Hepatocyte (in vitro differentiated cells): ENCODE data around the gene MSH3. TPM values are rescaled to one million over a fixed set of nuclear protein-coding genes. Genes with fewer than 3 reads are reported as not detected.

Experiments used
- DNase-seq: peaks from one replicate; pipeline ENCODE4 v3.0.0-alpha.2; 2016; ENCODE audit warnings: low spot score
- H2AFZ ChIP-seq: fragments of 200-600 bp; sonication (generic); 2 replicates; pipeline ENCODE4 v1.6.0; 2016; ENCODE audit warnings: antibody characterized with exemption, mild to moderate bottlenecking
- H3K27ac ChIP-seq: fragments of 200-600 bp; sonication (generic); 2 replicates; pipeline ENCODE4 v1.5.1; 2016; ENCODE audit warnings: mild to moderate bottlenecking
- H3K27me3 ChIP-seq: fragments of 200-600 bp; sonication (generic); 2 replicates; pipeline ENCODE4 v1.6.1; 2016
- H3K36me3 ChIP-seq: fragments of 200-600 bp; sonication (generic); replicated peaks from 2 replicates; pipeline ENCODE4 v1.5.1; 2016; ENCODE audit warnings: low read depth; ENCODE audit not compliant: insufficient read depth
- H3K4me1 ChIP-seq: fragments of 200-600 bp; sonication (generic); 2 replicates; pipeline ENCODE4 v1.5.1; 2016; ENCODE audit warnings: mild to moderate bottlenecking, moderate library complexity; ENCODE audit not compliant: insufficient read depth
- H3K4me2 ChIP-seq: fragments of 200-600 bp; sonication (generic); 2 replicates; pipeline ENCODE4 v1.6.0; 2016
- H3K4me3 ChIP-seq: fragments of 200-600 bp; sonication (generic); 2 replicates; pipeline ENCODE4 v1.5.1; 2016; ENCODE audit warnings: mild to moderate bottlenecking
- H3K79me2 ChIP-seq: fragments of 200-600 bp; sonication (generic); 2 replicates; pipeline ENCODE4 v1.6.0; 2017; ENCODE audit warnings: mild to moderate bottlenecking
- H3K9me2 ChIP-seq: fragments of 200-600 bp; sonication (generic); replicated peaks from 2 replicates; pipeline ENCODE4 v1.6.0; 2017; ENCODE audit warnings: mild to moderate bottlenecking; ENCODE audit not compliant: insufficient read depth
- H3K9me3 ChIP-seq: fragments of 200-600 bp; sonication (generic); 2 replicates; pipeline ENCODE4 v1.5.1; 2016; ENCODE audit warnings: low read depth, mild to moderate bottlenecking
- H4K20me1 ChIP-seq: fragments of 200-600 bp; sonication (generic); 2 replicates; pipeline ENCODE4 v1.6.0; 2016; ENCODE audit warnings: mild to moderate bottlenecking; ENCODE audit not compliant: insufficient read depth, poor library complexity, severe bottlenecking
- CTCF ChIP-seq: fragments of 200-600 bp; sonication (generic); IDR thresholded peaks from 2 replicates; pipeline ENCODE4 v1.5.1; 2016; ENCODE audit warnings: antibody characterized with exemption, mild to moderate bottlenecking; ENCODE audit not compliant: poor library complexity
- EZH2 ChIP-seq: fragments of 200-600 bp; sonication (generic); IDR thresholded peaks from 2 replicates; pipeline ENCODE4 v1.6.1; 2016; ENCODE audit warnings: antibody characterized with exemption, mild to moderate bottlenecking, borderline replicate concordance
- EZH2phosphoT487 ChIP-seq: fragments of 200-600 bp; sonication (generic); IDR thresholded peaks from one replicate; pipeline ENCODE4 v1.6.1; 2018; ENCODE audit warnings: antibody characterized with exemption, mild to moderate bottlenecking, low read depth, moderate library complexity; ENCODE audit not compliant: unreplicated experiment, severe bottlenecking
- WGBS: methylation state at CpG from one replicate; pipeline ENCODE4 v1.1.6; 2016; ENCODE audit warnings: low lambda C conversion rate; ENCODE audit errors: missing lambda C conversion rate; 5-methylcytosine and 5-hydroxymethylcytosine counted together
- polyA plus RNA-seq: library from polyadenylated mRNA; unstranded; fragments of >200 nt; fragmentation: Nextera tagmentation; extraction: Ambion mirVana; gene quantifications from 2 replicates; pipeline ENCODE4 v1.2.1, GENCODE V29; 2016
- total RNA-seq: library from RNA; depleted of rRNA; stranded (reverse); fragments of >200 nt; gene quantifications from 2 replicates; pipeline ENCODE4 v1.2.3, GENCODE V29; 2014

Gene MSH3
- total and polyA plus RNA-seq, 2 experiments from 2014 or later = 8.1 to 13.2 TPM

GRCh38 chr5:80806929-80807328 is 152.5 kb downstream of the MSH3 start:
- H3K4me2 ChIP-seq = no peak overlapping the region
- TF ChIP-seq EZH2 (no peak), CTCF (no peak), EZH2phosphoT487 (no peak)
- no peak overlapping the region for H3K27ac ChIP-seq
- H3K4me1 ChIP-seq = no peaks in the 10 kb centered on the region
- no peaks in the 10 kb centered on the region for H4K20me1 ChIP-seq
- H3K79me2 ChIP-seq = no peaks in the 10 kb centered on the region
- H3K36me3 ChIP-seq = no peaks in the 10 kb centered on the region
- H3K27me3 ChIP-seq = no peaks in the 10 kb centered on the region
- DNase-seq = no peak
- no peaks in the 10 kb centered on the region for H3K9me2 ChIP-seq
- no peak overlapping the region for H2AFZ ChIP-seq
- H3K4me3 ChIP-seq = no peak overlapping the region
- H3K9me3 ChIP-seq = no peaks in the 10 kb centered on the region

GRCh38 chr5:80809451-80809850 is 155.0 kb downstream of the MSH3 start:
- Histone ChIP-seq H3K9me3 (no peaks in the 10 kb centered on the region), H3K79me2 (no peaks in the 10 kb centered on the region), H3K36me3 (no peaks in the 10 kb centered on the region), H3K9me2 (no peaks in the 10 kb centered on the region), H2AFZ (no peak overlapping the region), H3K4me3 (no peak overlapping the region), H3K4me1 (no peaks in the 10 kb centered on the region), H3K27me3 (no peaks in the 10 kb centered on the region), H3K27ac (no peak overlapping the region), H4K20me1 (no peaks in the 10 kb centered on the region), H3K4me2 (no peak overlapping the region)
- WGBS = 97% methylated on average over 3 of the region's 3 CpGs
- DNase-seq = no peak
- no peak for TF ChIP-seq EZH2
- no peak for TF ChIP-seq CTCF
- no peak for TF ChIP-seq EZH2phosphoT487

DNA sequence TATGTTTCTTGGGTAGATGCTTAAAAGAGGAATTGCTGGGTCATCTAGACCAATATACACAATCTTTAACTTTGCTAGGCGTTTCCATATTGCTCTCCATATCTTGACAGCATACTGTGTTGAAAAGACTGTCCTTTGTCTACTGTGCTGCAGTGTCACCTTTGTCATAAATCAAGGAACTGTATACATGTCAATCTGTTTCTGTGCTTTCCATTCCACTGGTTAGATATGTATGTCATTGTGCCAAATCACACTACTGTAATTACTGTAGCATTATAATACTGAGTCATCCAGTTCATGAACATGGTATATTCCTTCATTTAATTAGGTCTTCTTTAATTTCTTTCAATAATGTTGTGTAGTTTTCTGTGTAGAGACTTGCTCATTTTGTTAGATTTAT is 156.0 kb downstream of the MSH3 start:
- no peaks in the 10 kb centered on the region for H3K4me1 ChIP-seq
- WGBS = 74% methylated on average over 1 of the region's 1 CpG
- no peak overlapping the region for H3K27ac ChIP-seq
- no peak for DNase-seq
- no peak overlapping the region for H3K4me2 ChIP-seq
- H3K27me3 ChIP-seq = no peaks in the 10 kb centered on the region
- H2AFZ ChIP-seq = no peak overlapping the region
- H3K79me2 ChIP-seq = no peaks in the 10 kb centered on the region
- H3K4me3 ChIP-seq = no peak overlapping the region
- H3K36me3 ChIP-seq = no peaks in the 10 kb centered on the region
- TF ChIP-seq EZH2phosphoT487 = no peak
- no peak for TF ChIP-seq EZH2
- no peak for TF ChIP-seq CTCF
- H4K20me1 ChIP-seq = no peaks in the 10 kb centered on the region
- no peaks in the 10 kb centered on the region for H3K9me3 ChIP-seq
- no peaks in the 10 kb centered on the region for H3K9me2 ChIP-seq

DNA sequence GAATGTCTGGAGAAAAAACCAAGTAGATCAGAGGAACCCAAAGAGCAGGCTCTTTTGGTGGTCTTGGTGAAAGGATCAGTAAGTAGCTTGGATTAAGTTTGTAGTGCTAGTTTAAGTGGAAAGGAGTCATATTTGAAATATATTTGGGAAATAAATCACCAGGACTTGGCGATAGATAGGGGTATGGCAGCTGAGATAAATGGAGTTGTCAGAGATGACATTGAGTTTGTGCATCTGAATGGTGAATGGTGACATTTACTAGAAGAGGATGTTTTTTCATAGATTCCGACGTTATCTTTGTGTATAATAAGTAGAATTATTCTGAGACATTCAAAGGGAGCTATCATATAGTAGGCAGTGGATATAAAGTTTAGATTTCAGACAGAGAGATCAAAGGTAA is 162.1 kb downstream of the MSH3 start:
- TF ChIP-seq CTCF (no peak), EZH2phosphoT487 (no peak), EZH2 (no peak)
- H3K79me2 ChIP-seq = no peaks in the 10 kb centered on the region
- H3K9me3 ChIP-seq = no peaks in the 10 kb centered on the region
- H3K4me3 ChIP-seq = no peak overlapping the region
- no peaks in the 10 kb centered on the region for H3K9me2 ChIP-seq
- no peak for DNase-seq
- no peaks in the 10 kb centered on the region for H3K4me1 ChIP-seq
- H3K27ac ChIP-seq = no peak overlapping the region
- no peaks in the 10 kb centered on the region for H3K36me3 ChIP-seq
- no peak overlapping the region for H2AFZ ChIP-seq
- 80% methylated on average over 3 of the region's 3 CpGs for WGBS
- H4K20me1 ChIP-seq = no peaks in the 10 kb centered on the region
- H3K27me3 ChIP-seq = no peaks in the 10 kb centered on the region
- no peak overlapping the region for H3K4me2 ChIP-seq
